Prostate gland (tissue), 2 donors: ENCODE results near the gene TMTC1.

Experiments used
- CTCF ChIP-seq, 4 experiments: fragments of 200-600 bp in 2 of 4; fragments of 450-650 bp in 2 of 4; sonication (generic) in 2 of 4; IDR thresholded peaks; 1 replicate in 3 of 4; 2 replicates in 1 of 4; pipeline ENCODE4 v1.5.1; 2016 to 2019; ENCODE audit warnings: antibody characterized with exemption in 4 of 4, mild to moderate bottlenecking in 2 of 4, moderate library complexity in 2 of 4
- POLR2A ChIP-seq: fragments of 450-650 bp; IDR thresholded peaks from one replicate; pipeline ENCODE4 v1.6.1; 2016; ENCODE audit warnings: antibody characterized with exemption, mild to moderate bottlenecking
- POLR2AphosphoS5 ChIP-seq: sonication (generic); formaldehyde crosslinking; IDR thresholded peaks from one replicate; pipeline ENCODE4 v1.6.1; 2017; ENCODE audit warnings: antibody characterized with exemption

DNA sequence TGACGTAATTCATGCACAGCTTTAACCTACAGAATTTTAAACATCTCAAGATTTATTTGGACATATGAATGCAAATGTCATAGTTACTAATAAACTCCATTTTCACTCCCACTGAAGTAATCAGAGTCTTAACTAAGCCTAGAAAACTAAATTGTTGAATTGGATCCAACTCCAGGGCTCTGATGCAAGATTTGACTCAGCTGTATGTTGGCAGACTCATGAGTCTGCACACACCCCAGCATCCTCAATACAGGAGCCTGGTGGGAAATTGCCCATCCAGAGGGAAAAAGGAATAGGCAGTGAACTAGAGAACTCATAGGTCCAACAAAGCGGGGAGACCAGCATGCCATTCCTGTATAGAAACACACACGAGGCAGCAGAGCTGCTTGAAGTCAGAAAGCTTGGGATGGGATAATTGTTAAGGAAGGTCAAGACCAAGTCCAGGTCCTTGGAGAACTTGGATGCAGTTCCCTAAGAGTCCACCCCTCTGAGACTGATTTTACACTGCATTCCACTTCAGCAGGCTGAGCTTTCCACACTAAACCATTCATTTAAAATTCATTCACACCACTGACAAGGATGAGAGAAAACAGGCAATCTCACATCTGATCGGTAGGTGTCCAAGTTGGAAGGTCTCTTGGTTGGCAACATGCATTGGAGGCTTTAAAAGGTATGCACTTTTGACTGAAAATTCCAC, 14.4 kb downstream of the TMTC1 start:
- no peak for TF ChIP-seq CTCF (IDR thresholded peaks at IDR 0.05)
- no peak for TF ChIP-seq POLR2A
- TF ChIP-seq POLR2AphosphoS5 = no peak
